ENCODE results near the gene CHDH.

CHDH gene

DNA sequence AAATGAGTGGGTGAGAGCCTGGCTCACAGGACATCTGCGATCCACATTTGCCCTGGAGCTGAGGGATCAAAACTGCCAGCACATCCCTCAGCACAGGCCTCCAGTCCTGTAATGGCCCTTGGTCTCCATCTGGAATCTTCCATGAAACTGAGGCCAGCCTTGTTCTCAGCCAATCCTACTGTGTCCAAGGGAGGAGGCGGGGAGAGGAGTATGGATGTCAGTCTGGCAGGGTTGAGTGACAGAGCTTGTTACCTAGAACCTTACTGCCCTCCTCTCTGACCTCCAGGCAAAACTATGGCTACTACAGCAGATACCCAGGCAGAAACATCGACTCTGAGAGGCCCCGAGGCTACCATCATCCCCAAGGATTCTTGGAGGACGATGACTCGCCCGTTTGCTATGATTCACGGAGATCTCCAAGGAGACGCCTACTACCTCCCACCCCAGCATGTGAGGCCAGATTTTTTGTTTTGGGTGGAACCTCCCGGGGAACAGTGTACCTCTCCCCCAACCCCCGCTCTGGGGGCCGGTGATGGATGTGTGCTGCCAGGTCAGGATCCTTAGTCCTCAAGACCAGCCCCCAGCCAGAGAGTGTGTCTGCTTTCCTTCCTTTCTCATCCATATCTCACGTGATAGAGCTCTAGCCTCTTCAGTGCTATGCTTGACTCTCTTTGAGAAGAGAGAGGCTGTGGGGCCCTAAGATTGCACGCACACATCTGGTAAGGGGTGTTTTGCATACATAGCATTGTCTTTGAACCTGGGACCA lies 41.3 kb downstream of the CHDH start:
- TF ChIP-seq, protein P1, sequence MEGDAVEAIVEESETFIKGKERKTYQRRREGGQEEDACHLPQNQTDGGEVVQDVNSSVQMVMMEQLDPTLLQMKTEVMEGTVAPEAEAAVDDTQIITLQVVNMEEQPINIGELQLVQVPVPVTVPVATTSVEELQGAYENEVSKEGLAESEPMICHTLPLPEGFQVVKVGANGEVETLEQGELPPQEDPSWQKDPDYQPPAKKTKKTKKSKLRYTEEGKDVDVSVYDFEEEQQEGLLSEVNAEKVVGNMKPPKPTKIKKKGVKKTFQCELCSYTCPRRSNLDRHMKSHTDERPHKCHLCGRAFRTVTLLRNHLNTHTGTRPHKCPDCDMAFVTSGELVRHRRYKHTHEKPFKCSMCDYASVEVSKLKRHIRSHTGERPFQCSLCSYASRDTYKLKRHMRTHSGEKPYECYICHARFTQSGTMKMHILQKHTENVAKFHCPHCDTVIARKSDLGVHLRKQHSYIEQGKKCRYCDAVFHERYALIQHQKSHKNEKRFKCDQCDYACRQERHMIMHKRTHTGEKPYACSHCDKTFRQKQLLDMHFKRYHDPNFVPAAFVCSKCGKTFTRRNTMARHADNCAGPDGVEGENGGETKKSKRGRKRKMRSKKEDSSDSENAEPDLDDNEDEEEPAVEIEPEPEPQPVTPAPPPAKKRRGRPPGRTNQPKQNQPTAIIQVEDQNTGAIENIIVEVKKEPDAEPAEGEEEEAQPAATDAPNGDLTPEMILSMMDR (IDR thresholded peaks at IDR 0.05; ENCODE audit: insufficient read depth, low read depth, low read length, missing control alignments), result no peak
- DNase-seq (ENCODE audit: low read depth), result peak; percentile 36
- no peak overlapping the region for H3K4me3 ChIP-seq (ENCODE audit: low read depth, low read length)

DNA sequence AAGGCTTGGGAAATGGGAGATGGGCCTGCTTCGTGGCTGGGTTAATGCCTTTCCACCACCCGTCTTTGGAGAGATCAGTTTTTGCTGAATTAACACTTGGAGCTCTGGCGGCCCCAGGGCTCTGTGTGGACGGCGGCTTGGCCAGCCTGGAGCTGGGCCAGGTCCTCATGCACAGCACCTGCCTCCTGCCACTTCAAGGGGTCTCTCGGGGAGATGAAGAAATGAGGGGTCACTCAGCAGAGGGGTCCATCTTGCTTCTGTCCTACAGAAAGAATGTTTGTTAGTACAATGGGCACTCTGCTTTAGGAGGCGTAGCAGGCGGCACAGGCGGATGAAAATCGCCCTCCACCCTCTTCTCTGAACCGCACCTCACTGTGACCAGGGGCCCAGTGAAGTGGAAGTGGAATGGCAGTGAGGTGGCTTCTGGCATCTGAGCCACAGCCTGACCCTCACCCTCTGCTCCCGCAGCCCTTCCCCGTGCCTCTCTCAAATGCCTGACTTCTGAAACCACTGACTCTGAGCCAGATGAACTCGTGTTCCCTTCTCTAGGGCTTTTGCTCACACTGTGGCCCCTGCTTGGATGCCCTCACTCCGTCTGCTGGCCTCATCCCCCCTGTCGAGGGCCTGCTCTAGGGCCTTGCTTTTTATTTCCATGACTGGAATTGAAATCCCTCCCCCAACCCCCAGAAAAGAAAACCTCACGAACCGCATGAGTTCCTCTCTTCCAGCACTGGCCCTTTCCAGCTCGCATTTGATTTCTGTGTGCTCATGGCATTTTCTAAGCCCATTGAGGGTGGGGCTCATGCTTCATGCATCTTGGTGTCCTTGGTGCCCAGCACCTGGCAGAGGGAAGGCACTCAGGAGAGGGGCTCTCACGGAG lies 42.2 kb downstream of the CHDH start:
- no peak overlapping the region for H3K4me3 ChIP-seq (ENCODE audit: low read depth, low read length)
- TF ChIP-seq, protein P1 (IDR thresholded peaks at IDR 0.05; ENCODE audit: insufficient read depth, low read depth, low read length, missing control alignments), result no peak
- no peak for DNase-seq (ENCODE audit: low read depth)

DNA sequence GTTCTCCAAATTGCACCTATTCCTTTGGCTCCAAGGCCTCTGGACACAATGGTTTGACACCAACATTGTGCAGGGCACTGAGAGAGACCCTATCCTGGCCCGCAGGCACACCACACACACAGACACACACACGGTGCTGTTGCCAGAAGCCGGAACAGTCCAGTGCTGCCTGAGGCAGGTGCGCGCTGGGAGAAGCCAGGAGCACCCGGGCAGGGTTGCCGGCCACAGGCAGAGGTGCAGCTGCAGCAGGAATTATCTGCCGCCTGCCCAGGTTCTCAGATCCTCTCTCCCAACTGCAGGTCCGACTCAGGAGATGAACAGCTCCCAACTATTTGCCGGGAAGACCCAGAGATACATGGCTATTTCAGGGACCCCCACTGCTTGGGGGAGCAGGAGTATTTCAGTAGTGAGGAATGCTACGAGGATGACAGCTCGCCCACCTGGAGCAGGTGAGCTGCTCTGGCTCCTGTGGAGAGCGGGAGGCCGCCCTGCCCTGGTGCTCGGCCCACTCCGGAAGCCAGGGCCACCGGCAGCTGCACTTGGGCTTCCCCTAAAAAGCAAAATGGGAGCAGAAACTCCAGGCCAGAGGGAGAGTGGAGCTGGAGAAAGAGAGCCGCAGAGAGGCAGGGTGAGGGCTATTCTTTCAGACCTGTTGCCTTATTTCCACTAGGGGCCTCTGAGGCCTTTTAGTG lies 42.9 kb downstream of the CHDH start:
- no peak overlapping the region for H3K4me3 ChIP-seq (ENCODE audit: low read depth, low read length)
- TF ChIP-seq, protein P1 (IDR thresholded peaks at IDR 0.05; ENCODE audit: insufficient read depth, low read depth, low read length, missing control alignments), result no peak
- no peak for DNase-seq (ENCODE audit: low read depth)

DNA sequence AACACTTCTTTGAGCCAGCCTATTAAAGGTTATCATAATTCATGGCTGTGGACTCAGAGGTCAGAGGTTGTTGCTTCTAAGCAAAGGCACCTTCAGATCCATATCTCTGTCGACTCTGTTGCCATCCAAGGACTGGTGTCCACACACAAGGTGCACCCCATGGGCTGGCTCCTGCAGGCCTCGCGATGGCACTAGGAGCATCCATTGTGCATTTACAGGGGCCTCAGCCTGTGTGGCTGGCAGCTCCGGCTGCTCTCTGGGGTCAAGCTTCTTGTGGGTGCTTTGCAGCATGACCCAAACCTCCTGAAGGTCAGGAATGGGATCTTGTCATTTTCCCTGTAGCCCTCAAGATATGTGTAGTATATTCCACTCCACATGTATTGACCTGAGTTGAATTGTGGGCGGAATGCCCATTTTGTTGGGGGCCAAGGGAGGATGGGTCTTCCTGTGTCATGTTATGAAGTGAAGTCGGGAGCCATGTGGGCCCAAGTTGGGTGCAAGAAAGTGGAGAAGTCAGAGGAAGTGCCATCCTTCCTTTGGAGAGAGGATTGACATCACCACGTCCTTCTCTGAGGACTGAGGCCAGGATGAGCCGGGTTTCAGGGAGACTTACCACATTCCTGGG lies 43.9 kb downstream of the CHDH start:
- TF ChIP-seq, protein P1 (IDR thresholded peaks at IDR 0.05; ENCODE audit: insufficient read depth, low read depth, low read length, missing control alignments), result no peak
- no peak overlapping the region for H3K4me3 ChIP-seq (ENCODE audit: low read depth, low read length)
- no peak for DNase-seq (ENCODE audit: low read depth)

DNA sequence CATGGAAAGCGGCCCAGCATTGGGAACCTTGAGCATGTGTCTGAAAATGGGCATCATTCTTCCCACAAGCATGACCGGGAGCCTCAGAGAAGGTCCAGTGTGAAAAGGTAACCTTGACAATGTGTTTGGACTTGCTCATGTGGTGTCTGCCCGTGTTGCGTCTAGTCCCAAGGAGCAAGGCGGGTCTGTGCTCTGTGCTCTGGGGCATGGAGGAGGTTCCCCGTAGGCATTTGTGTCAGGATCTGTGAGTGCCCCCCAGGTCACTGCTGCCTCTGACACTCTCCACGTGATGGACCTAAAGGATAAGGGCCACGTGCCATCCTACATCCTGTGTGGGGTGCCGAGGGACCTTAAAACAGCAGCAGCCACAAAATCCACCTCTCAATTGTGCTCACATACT lies 44.9 kb downstream of the CHDH start:
- no peak overlapping the region for H3K4me3 ChIP-seq (ENCODE audit: low read depth, low read length)
- TF ChIP-seq, protein P1 (IDR thresholded peaks at IDR 0.05; ENCODE audit: insufficient read depth, low read depth, low read length, missing control alignments), result no peak
- no peak for DNase-seq (ENCODE audit: low read depth)

All from GM12865 (cell line).